Fibroblast of pulmonary artery (primary cell): Measurements from ENCODE around the gene TCP11L2.

Source experiments
- DNase-seq: peaks from one replicate; pipeline ENCODE4 v3.0.0-alpha.2; 2010; ENCODE audit warnings: low read depth
- H3K4me3 ChIP-seq: replicated peaks from 2 replicates; pipeline ENCODE4 v1.5.1; 2011; ENCODE audit warnings: low read depth, mild to moderate bottlenecking, control low read depth, low read length, moderate library complexity
- TF ChIP-seq, protein P1 (sequence below): IDR thresholded peaks from 2 replicates; pipeline ENCODE4 v1.5.1; 2011; ENCODE audit warnings: mild to moderate bottlenecking, control low read depth, low read length, inconsistent platforms; ENCODE audit errors: missing control alignments

The TCP11L2 gene

DNA sequence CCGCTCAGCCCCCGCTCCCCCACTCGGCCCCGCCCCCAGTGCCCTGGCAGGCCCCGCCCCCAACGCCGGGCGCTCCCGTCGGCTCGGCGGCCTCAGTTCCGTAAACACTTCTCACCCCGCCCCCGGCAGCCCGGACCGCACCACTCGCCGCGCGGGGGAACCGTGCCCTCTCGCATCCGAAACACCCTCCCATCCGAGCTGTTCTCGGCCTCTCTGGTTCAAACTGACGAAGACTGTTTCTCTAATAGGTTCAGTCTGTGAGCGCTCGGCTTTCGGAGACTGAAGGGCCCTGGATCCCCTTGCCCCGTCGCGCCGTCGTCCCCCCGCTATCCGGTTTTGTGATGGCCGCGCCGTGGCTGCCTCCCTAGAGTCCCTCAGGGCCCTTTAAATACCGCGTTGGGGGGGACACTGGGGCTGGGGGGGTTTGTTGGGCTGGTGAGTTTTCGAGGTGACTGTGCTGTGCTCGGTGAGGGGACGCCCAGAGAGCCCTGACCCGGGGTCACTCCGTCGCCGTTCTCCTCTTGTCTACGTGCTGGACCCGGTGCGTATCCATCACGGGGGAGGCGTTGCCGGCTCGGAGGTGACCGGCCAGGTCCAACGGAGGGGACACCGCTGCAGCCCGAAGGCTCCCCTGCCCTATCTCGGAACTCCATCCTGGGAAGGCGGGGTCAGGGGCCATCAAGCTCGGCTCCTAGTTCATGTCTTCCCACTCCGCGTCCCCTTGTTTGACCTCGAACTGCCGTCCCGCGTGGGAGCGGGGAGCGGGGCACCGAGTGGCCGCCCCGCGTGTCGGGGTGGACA, at the start of gene TCP11L2:
Gene TCP11L2 (plus strand): TSS at position 333 of the 801 bp plus-strand sequence. CDS start 8,343 bp downstream, outside the sequence.
- H3K4me3 ChIP-seq, result peak within 1 kb of the TSS; percentile 97
- peak; percentile 79 for DNase-seq
- TF ChIP-seq, protein P1, sequence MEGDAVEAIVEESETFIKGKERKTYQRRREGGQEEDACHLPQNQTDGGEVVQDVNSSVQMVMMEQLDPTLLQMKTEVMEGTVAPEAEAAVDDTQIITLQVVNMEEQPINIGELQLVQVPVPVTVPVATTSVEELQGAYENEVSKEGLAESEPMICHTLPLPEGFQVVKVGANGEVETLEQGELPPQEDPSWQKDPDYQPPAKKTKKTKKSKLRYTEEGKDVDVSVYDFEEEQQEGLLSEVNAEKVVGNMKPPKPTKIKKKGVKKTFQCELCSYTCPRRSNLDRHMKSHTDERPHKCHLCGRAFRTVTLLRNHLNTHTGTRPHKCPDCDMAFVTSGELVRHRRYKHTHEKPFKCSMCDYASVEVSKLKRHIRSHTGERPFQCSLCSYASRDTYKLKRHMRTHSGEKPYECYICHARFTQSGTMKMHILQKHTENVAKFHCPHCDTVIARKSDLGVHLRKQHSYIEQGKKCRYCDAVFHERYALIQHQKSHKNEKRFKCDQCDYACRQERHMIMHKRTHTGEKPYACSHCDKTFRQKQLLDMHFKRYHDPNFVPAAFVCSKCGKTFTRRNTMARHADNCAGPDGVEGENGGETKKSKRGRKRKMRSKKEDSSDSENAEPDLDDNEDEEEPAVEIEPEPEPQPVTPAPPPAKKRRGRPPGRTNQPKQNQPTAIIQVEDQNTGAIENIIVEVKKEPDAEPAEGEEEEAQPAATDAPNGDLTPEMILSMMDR, result no peak

DNA sequence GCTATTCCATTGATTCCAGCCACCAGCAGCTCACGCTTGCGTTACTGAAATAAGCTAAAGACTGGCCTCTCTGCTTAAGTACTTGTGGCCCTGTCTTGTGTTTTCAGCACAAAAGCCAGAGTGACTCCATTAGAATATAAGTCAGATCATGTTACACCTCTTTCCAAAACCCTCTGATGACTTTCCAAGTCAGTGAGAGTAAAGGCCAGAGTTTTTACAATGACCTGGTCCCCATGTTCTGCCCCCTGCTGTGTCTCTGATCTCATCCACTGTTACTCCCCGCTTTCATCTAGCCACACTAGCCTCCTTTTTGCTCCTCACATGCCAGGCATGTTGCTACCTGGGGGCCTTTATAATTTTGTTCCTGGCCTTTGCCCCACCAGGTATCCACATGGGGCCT, 47.8 kb upstream of the TCP11L2 start:
- DNase-seq, result no peak
- TF ChIP-seq, protein P1, result no peak
- H3K4me3 ChIP-seq, result no peak overlapping the region

DNA sequence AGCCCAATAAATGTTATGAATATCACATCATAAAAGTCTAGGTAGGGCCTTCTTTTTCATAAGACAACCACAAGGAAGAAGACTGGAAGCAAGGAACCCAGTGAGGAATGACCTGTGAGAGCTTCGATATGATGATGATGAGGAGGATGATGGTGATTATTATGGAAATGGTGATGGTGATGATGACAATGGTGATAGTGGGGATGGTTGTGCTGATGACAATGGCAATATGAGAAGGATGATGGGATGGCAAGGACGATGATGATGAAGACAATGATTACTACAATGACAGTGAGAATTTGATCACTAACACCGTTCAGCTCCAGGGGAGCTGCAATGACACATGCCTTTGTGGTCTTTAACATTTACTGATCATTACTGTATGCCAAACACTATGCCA, 47.0 kb upstream of the TCP11L2 start:
- no peak overlapping the region for H3K4me3 ChIP-seq
- TF ChIP-seq, protein P1, result no peak
- DNase-seq, result no peak

DNA sequence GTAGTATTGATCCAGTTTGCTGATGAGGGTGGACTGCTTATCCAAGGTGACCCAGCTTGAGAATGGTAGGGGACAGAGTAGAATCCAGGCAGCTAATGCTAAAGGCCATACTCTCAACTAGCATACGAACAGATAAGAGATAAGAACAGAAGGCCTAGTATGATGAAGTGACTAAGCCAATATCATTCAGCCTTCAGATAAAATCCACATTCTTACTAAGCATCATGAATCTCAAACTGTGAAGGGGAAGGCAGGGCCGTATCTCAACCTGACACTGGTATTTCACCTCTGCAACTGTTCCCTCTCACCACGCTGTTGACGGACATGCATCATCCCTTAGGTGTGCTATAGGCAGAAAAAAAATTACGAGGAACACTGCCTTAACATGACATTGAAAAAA, 46.6 kb upstream of the TCP11L2 start:
- DNase-seq, result no peak
- TF ChIP-seq, protein P1, result no peak
- no peak overlapping the region for H3K4me3 ChIP-seq

DNA sequence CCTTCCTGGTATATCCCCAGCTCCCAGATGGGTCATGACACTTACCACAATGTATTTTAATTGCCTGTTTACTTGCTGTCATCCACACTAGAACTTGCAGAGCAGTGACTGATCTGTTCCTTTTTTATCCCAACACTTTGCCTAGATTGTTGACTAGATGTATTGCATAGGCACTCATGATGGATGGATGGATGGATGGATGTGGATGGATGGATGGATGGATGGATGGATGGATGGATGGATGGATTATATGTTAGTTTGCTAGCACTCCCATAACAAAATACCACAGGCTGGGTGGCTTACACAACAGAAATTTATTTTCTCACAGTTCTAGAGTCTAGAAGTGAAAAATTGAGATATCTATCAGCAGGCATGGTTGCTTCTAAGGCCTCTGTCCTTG, 46.0 kb upstream of the TCP11L2 start:
- DNase-seq, result no peak
- H3K4me3 ChIP-seq, result no peak overlapping the region
- TF ChIP-seq, protein P1, result no peak

DNA sequence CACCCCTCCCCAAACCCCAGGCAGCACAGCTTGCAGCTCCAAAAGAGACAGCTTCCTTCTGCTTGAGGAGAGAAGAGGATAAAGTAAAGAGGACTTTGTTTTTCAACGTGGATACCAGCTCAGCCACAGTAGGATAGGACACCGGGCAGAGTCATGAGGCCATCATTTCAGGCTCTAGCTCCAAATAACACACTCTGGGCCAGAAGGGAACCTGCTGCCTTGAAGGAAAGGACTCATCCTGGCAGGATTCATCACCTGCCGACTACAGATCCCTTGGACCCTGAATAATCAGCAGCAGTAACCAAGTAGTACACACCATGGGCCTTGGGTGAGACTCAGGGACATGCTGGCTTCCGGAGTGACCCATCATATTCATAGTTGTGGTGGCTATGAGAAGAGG, 44.3 kb upstream of the TCP11L2 start:
- DNase-seq, result no peak
- TF ChIP-seq, protein P1, result no peak
- H3K4me3 ChIP-seq, result no peak overlapping the region

DNA sequence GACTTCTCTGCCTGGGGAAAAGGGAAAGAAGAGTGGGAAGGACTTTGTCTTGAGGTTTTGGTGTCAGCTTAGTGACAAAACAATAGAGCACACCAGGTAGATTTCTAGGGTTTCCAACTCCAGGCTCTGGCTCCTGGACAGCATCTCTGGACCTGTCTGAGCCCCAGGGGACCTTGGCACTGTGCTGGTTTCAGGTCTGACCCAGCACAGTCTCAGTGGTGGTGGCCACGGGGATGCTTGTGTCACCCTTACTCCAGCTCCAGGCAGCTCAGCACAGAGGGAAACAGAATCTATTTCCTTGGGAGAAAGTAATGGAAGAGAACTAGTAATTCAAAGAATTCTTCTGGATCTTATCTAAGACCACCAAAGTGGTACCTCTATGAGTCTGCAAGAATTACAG, 43.6 kb upstream of the TCP11L2 start:
- no peak for DNase-seq
- TF ChIP-seq, protein P1, result no peak
- no peak overlapping the region for H3K4me3 ChIP-seq
